GM19023 (cell line): ENCODE measurements around the gene DYNLT1.
"Not testable (repeated sequence)": the region's sequence is repeated elsewhere in the genome, so short reads cannot be mapped to it uniquely, and the experiment has no call there.

ENCODE experiments used
- ATAC-seq: cut with Tn5 transposase; IDR thresholded peaks from one replicate; pipeline ENCODE4 v1.9.1; 2021; ENCODE audit warnings: mild to moderate bottlenecking, moderate library complexity; ENCODE audit not compliant: unreplicated experiment

The DYNLT1 gene

DNA sequence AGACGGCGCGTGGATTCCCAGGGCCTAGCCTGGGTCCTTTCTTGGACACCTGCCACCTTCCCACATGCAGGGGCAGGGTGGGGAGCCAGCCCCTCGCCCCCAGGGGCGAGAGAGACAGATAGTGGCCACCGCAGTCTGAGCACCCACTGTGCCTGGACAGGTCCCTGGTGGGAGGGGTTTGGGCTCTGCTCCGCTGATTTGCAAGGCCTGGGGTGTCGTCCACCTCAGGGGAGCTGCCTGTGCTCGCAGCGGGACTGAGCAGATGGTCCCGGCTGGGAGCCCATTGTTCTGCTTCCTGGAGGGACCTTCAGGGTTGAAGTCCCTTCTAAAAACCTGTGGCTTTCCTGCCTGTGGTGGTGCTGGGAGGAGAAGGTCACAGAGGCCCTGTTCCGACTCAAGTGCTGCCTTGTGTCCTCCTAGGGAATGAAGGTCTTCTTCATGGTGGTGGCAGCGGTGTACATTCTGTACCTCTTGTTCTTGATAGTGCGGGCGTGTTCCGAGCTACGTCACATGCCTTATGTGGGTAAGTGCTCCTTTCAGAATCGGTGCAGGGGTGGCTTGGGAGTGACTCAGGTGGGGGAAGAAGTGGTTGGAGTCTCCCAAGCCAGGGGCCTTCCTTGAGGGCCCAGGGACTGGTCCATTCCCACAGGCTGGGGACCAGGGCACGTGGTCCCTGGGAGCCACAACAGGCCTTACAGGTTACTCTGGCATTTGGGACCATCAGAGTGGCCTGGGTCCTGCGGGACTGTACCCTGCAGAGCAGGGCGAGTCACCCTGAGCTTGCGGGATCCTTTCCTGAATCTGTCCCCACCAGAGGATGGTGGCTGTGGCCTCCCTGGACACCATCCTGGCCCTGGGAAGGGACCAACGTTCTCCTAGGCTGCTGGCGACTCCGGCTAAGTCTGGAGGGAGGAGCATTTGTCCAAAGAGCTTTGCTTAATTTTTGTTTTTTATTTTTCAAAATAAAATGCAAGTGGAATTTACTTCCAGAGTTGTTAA, 19.6 kb downstream of the DYNLT1 start:
- ATAC-seq: no peak

DNA sequence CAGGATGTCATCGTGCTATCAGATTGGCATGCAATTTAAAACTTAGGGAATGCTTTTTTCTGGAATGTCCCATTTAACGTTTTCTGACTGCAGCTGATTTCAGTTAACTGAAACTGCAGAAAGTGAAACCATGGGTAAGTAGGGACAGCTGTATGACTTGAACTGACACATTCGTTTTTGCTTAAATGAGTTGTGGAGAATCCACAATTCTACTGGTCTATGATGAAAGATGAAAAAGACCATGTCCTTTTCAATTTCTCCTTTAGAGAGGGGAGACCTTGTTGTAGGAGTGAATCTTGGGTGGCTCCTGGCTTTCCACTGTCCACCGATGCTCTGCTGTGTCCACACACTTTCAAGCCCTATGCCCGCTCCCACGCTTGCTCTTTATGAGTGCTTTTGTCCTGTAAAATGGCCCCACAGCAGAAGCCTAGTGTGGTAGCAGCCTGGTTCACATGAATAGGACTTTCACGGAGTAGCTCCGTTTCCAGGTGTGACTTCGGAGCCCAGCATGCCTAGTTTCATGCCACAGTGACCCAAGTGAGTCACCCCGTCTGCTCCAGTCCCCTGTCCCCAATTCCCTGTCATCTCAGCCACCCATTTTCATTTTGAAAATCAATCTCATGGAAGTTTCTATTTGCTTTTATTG, 21.9 kb downstream of the DYNLT1 start:
- ATAC-seq: no peak

DNA sequence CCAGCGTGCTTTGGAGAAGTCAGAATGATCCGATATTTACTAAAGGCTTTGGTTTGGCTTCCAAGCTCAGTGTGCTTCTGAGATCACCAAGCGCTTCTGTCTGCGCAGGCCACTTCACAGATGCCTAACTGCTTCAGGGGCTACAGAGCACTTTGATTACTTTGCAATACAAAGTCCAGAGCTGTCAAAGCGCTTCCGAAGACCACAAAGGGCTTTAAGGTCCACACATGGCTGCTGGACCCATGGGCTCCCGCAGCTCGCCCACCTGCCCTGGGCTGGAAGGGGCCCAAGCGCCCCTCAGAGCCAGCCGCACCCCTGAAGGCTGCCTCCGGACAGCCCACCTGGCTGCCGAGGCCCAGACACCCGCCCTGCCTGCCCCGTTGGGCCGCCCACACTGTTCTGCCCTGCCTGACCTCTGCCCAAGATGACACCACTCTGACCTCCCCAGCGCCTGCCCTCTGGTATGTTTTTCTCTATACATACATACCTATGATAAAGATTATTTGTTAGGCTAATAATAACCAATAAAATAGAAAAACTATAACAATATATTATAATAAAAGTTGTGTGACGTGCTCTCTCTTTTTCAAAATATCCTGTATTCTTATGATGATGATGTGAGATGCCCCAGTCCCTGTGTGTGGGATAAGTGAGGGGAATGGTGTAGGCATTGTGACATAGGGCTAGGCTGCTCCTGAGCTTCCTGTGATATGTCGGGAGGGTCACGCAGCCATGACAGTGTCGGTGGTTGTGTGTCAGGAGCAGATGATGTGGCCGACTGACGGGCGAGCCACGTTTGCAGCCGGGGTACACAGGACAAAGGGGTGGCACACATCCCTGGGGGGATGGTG, 22.6 kb downstream of the DYNLT1 start:
- ATAC-seq: no peak

DNA sequence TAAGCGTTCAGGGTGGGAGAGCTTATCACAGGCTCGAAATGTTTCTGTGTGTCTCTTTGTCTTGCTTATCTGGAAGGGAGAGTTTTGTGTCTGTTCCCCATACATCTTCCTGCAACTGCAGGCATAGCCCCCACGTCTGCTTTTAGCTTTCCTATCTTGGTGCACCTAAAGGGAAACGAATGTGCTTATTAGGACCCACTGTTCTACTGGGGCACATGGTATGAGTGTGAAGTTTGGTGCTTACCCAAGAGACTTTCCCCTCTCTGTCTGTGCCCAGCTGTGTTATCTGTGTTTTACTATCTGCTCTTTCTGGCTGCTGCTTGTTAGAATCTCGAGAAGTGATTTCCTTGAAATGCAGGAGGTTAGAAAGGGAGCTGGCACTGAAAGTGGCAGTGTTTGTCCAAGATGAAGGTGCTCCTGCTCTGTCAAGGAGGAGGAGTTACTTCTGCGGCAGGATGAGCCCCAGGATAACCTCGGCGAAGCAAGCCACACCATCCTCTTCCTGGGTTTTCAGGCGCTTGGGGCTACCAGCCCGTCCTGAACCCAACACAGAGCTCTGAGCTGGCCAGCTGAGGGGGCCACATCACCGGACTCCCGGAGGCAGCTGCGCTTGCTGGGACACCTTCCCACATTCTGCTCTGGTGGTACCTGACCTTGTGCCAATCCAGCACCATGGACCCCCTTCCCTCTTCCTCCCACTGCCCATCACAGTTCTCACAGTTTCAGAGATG, 23.4 kb downstream of the DYNLT1 start:
- no peak for ATAC-seq

DNA sequence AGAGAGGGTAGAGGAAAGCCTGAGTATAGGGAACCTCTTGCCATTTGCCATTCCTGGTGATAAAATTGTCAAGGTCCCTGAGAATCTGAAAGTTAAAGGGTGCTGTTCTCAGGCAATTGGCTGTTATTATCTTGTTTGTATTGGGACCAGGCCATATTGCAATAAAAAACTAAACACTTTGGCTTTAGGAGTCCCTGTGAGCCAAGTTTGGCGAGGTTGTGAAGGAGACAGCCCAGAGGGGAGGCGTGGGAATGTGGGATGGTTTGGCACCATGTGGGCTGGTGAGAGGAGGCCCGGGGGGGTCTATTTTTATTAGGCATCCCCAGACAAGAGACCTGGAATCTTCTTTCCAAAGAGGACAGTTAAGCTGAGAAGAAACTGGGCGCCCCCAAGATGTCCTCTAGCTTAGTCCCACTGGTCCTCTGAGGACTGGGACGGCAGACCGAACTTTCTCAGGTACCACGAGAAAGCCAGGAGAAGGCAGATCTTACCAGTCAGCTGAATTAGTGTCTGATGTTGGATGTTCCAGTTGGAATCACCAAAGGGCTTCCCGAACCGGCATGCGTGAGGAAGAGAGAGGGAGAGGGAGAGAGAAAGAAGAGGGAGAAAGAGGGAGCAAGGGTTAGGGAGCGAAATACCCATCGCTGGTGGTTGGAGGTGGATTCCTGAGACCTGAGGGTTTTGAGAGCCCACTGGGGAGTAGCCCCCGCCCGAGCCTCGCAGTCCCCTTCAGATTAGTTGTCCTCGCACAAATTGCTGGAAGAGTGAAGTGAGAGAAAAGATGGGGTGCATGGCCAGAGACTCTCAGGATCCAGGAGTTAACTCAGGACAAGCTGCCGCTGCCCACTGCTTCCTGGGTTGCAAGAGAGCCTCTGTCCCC, 24.4 kb downstream of the DYNLT1 start:
- ATAC-seq: no peak

DNA sequence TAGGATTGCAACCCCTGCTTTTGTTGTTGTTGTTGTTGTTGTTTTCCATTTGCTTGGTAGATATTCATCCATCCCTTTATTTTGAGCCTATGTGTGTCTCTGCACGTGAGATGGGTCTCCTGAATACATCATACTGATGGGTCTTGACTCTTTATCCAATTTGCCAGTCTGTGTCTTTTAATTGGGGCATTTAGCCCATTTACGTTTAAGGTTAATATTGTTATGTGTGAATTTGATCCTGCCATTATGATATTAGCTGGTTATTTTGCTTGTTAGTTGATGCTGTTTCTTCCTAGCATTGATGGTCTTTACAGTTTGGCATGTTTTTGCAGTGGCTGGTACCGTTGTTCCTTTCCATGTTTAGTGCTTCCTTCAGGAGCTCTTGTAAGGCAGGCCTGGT, 26.3 kb downstream of the DYNLT1 start:
- not testable (repeated sequence) for ATAC-seq

DNA sequence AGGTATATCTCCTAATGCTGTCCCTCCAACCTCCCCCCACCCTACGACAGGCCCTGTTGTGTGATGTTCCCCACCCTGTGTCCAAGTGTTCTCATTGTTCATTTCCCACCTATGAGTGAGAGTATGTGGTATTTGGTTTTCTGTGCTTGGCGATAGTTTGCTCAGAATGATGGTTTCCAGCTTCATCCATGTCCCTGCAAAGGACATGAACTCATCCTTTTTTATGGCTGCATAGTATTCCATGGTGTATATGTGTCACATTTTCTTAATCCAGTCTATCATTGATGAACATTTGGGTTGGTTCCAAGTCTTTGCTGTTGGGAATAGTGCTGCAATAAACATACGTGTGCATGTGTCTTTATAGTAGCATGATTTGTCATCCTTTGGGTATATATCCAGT, 29.9 kb downstream of the DYNLT1 start:
- ATAC-seq: not testable (repeated sequence)

DNA sequence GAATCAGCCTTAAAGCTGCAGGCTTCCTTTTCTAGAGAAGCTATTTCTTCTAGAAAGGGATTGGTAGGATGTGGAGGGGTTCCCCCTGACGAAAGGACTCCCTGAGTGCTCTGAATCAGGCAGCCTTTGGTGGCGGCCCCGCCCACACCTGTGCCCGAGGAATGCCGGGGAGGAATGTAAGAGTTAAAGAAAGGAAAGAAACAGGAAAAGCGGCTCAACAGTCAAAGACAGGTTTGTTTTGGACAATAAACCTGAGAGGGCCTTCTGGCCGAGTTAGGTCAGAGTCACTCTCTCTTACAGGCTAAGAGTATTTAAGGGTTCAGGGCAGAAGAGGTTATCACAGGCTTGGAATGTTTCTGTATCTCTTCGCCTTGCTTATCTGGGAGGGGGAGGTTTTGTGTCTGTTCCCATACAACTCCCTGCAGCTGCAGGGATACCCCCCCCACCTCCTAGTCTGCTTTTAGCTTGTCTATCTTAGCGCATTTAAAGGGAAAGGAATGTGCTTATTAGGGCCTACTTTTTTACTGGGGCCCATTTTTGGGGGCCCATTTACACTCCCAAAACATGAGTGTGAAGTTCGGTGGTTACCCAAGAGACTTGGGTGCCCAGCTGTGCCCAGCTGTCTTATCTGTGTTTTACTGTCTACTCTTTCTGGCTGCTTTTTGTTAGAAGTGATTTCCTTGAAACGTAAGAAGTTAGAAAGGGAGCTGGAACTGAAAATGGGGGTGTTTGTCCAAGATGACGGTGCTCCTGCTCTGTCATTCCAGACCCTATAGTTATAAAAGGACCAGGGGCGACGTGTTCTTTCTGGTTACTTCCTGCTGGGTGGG, 32.8 kb downstream of the DYNLT1 start:
- ATAC-seq: no peak

DNA sequence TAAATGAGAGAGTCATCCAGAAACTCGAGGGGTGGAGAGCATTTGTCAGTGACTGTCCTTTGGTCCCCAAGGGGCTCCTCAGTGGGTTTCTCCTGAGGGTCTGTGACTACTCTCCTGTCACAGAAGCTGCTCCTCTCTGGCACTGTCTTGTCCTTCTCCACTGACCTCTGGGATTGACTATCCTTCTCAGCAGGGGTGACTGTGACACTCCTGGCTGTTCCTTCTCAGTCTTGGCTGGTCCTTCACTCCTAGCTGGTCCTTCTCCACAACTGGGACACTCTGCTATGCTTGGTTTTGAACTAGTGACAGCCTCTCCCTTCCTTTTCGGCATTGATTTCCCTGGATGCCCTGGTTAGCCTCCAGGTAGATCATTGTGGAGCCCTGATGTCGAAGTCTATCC, 33.5 kb downstream of the DYNLT1 start:
- no peak for ATAC-seq

DNA sequence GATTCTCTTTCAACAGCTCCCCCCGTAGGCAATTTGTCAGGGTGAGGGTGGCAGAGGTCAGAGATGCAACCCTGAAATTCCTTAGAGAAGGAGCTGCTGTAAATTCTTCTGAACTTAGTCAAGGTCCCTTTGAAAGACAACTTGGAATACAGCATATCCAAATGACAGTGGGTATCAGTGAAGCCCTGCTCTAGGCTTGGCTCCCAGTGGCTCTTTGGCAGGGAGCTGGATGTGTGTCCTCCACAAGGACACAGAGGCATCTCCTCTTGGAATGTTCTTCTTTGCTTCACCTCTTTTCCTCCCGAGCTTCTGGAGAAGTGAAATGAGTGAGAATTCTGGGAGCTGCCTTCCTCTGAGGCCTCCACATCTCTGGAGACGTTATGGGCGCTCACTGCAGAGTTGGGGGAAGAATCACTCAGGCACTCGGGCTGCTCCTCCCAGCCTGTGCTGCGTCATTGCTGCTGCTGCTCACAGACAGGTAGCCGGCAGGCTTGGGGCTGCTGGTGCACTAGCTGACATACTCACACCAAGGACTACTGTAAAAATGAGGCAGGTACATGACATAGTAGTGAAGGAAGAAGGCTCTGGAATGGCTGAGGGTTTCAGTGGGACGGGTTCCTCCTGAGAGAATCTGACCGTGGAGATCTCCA, 34.1 kb downstream of the DYNLT1 start:
- no peak for ATAC-seq

DNA sequence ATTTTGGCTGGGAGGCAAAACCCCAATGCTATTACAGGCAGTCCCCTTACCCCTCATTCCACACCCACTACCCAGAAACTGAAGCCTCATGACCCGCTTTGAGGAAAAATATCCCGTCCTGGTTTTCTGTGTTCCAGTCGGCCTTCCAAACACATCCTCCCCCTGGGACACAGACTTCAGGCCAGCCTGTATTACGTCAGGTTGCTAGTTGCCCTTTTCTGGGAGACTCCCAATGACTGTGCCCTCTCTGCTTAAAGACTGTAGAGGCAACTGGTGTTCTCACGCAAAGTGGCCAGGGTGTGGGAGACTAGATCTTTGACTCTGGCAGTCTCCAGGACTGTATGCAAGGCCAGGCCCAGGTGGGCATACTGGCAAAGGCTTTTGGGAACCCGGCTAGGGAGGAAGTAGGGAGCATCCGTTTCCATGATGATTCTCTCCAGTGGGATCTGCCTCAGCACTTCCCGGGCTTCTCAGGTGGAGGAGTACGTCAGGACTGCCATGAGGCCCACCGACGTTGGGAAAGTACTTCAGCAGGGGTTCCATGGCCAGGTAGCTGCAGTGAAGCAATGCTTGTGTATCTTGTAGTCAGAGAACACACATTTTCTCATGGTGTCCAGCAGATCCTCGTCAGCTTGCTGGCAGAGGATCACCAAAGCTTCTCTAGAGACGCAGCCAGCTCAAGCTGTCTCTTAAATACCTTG, 34.9 kb downstream of the DYNLT1 start:
- no peak for ATAC-seq

DNA sequence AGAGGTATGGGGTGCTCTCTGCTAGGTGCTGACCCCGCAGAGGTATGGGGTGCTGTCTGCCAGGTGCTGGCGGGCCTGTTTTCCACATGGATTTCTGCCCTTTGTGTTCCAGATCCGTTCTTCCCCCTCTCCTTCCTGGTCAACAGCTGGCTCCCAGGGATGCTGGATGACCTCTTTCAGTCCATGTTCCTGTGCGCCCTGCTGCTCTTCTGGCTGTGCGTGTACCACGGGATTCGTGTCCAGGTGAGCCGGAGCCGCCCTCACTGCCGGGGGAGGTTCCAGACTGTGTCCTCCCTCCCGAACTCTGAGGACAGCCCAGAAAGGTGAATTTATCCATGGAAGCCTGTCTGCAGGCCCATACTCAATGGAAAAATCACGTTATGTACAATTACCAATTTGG, 36.3 kb downstream of the DYNLT1 start:
- ATAC-seq: no peak

DNA sequence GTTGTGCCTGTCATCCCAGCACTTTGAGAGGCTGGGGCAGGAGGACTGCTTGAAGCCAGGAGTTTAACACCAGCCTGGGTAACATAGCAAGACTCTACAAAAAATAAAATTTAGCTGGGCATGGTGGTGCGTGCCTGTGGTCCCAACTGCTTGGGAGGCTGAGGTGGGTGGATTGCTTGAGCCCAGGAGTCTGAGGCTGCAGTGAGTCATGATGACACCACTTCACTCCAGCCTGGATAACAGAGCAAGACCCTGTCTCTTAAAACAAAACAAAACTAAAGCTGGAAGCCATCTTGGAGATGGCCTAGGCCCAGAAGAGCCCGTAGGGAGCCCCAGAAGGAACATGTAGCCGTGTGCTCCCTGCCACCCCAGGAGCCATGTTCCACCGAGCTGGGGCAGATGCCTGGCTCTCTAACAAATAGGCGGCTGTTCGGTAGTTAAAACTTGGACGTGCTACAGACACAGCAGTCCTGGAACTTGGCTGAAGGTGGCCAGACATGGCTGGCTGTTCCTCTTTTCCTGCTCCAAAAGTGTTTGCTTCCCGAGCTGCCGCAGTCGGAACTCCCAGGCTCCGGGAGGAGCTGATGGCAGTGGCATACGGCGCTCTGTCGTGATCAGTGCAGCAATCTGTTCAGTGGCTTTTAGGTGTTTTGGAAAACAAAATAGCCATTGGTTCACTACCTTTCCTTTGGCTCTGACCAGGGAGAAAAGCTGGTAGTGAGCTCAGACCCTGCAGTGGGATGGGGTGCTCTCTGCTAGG, 37.0 kb downstream of the DYNLT1 start:
- ATAC-seq: no peak

DNA sequence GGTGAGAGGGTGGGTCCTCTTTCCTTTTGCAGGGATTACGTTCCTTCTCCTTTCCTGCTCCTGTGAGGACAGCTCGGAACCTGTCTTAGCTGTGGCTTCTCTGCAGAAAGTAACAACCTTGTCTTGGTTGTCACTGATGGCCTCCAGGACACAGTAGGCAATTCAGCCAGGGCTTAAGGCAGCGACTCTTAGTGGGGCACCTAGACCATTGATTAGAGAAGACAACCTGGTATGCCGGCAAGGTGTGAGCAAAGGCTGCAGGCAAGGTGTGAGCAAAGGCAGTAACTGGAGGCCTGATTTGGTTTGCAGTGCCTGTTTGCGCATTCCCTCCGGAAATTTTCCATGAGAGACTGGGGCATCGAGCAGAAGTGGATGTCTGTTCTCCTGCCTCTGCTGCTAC, 37.6 kb downstream of the DYNLT1 start:
- no peak for ATAC-seq

DNA sequence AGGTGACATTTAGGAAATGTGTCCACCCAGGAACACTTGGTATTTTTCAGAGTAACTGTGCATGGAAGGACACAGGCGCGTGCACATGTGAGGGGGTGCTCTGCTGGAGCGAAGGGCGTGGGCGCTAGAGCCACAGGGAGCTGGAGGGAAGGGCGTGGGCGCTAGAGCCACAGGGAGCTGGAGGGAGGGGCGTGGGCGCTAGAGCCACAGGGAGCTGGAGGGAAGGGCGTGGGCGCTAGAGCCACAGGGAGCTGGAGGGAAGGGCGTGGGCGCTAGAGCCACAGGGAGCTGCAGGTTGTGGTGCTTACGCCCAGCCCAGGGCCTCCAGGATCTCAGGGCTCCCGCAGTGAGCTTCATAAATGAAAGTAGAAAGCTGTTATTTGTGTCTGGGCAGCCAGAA, 38.5 kb downstream of the DYNLT1 start:
- ATAC-seq: not testable (repeated sequence)

DNA sequence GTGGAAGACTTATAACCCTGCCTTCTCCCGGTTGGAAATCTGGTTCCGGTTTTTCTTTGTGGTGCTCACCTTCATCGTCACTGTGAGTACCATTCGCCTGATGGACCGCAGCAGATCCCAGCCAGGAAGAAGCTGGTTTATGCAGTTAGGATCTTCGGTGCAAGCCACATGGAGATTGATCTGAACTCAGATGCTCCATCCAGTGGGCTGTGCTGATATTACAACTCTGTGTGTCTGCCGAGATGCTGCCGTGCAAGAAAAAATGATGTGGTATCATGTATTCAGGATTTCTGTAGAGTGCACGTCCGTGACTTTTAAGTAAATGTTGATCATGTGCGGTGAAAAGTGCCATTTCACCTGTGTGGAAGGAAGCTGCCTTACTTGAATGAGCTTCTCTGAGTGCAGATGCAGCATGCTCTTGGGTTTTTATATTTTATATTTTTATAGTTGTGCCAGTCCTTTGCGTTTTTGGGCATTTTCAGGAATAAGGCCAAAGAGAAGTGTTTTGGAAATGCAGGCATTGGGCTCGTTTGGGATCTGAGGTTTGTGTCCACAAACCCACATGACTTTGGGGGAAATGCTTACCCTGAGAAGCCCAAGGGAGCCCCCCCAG, 39.2 kb downstream of the DYNLT1 start:
- ATAC-seq: no peak

DNA sequence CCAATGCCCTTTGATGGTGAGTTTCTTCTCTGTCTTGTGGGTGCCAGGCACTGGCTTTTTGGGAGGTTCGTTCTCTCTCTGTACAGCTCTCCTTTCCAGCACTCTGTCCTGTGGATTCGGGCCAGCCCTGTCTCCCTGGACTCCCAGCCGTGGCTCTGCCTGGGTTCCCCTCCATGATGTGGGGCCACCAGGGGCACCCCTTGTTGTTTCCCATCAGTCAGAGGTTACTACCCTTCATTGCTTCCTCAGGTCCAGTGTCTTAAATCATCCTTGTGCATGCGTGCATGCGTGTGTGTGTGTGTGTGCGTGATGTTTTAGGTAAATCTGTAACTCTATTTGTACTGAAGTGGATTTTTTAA, 40.5 kb downstream of the DYNLT1 start:
- ATAC-seq: no peak
